ENCODE measurements around the gene NUP210L. TPM values are rescaled to one million over a fixed set of nuclear protein-coding genes. Genes with fewer than 3 reads are reported as not detected.
"Not testable (repeated sequence)": the region's sequence is repeated elsewhere in the genome, so short reads cannot be mapped to it uniquely, and the experiment has no call there.

Gene NUP210L
- total and polyA plus RNA-seq, 9 of the 15 experiments (the other 6 are each of a cell fraction or from before 2014, with no cell fraction given) = 0.01 to 0.04 TPM; not detected in 7

- H2AFZ ChIP-seq (ENCODE audit: low read depth, low read length) = peak overlapping the region; percentile 74; the same call in 1 of the 2 replicates
- WGBS (ENCODE audit: insufficient coverage, low coverage, missing lambda C conversion rate) = 4% methylated on average over 6 of the region's 6 CpGs
- in situ Hi-C loops (cut with MboI) = not testable (repeated sequence)
Measured at GRCh38 chr1:154083057-154083456, 71.8 kb downstream of the NUP210L start.

GRCh38 chr1:154081386-154082126 is 73.3 kb downstream of the NUP210L start:
- 15% methylated on average over 6 of the region's 6 CpGs for WGBS (ENCODE audit: insufficient coverage, low coverage, missing lambda C conversion rate)
- in situ Hi-C loops (cut with MboI) = no loop called here
- intact Hi-C loops (cut with micrococcal nuclease) = no loop called here
- TF ChIP-seq ZMIZ1 (IDR thresholded peaks at IDR 0.05; ENCODE audit: low read depth in 2 of 2, low read length in 2 of 2) (no peak), KHSRP (IDR thresholded peaks at IDR 0.05) (no peak), NRF1 (conservative IDR thresholded peaks at IDR 0.05 in 1 of 2, IDR thresholded peaks at IDR 0.05 in 1 of 2) (no peak), PTRF (tag; IDR thresholded peaks at IDR 0.05) (no peak), SIN3B (IDR thresholded peaks at IDR 0.05; ENCODE audit: low read depth) (no peak), FOXP1 (CRISPR knock-in tag; IDR thresholded peaks at IDR 0.05) (no peak)

More at GRCh38 chr1:154083057-154083456, 71.8 kb downstream of the NUP210L start:
- H3K27me3 ChIP-seq (ENCODE audit: control insufficient read depth in 2 of 2, insufficient read depth in 2 of 2, low read length in 2 of 2); H3K36me3 ChIP-seq (ENCODE audit: control insufficient read depth, insufficient read depth, low read length); BruUV-seq (replicated peaks); H4K20me1 ChIP-seq (replicated peaks; ENCODE audit: control insufficient read depth, insufficient read depth, low read length); H3K4me3 ChIP-seq; intact Hi-C loops (cut with micrococcal nuclease); H3K4me2 ChIP-seq (ENCODE audit: insufficient read depth, low read length); H3K79me2 ChIP-seq (ENCODE audit: control insufficient read depth, insufficient read depth, low read length); FAIRE-seq; H3K9ac ChIP-seq (ENCODE audit: insufficient read depth in 1 of 2, low read depth in 2 of 2, low read length in 2 of 2); H3K4me1 ChIP-seq (replicated peaks in 1 of 2; ENCODE audit: control insufficient read depth in 2 of 2, insufficient read depth in 2 of 2, low read length in 2 of 2); ATAC-seq; DNase-seq (ENCODE audit: extremely low read depth in 1 of 4, low spot score in 3 of 4); H3K9me3 ChIP-seq (replicated peaks; ENCODE audit: control insufficient read depth, insufficient read depth, low read depth, low read length); CTCF ChIA-PET (ENCODE audit: low intra/inter-chr PET ratio); H3K9me1 ChIP-seq (ENCODE audit: control insufficient read depth, insufficient read depth, low read length); H3K27ac ChIP-seq (ENCODE audit: extremely low read depth, low read depth, low read length): not testable (repeated sequence)
- POLR2A ChIA-PET = interaction anchor here (1.8 kb wide), 1 partner anchor 93 kb away, joined by 8 read pairs; the partner anchor contains the start of gene RPS27
- TF ChIP-seq RBM25 (IDR thresholded peaks at IDR 0.05; ENCODE audit: low read depth, low read length, severe bottlenecking) = peak; percentile 53
- TF ChIP-seq CC2D1A (IDR thresholded peaks at IDR 0.05) = peak; percentile 47; the same call in 1 of the 2 replicates
- peak; percentile 85 for TF ChIP-seq NFYB (IDR thresholded peaks at IDR 0.05; ENCODE audit: extremely low read depth, insufficient read length)
- TF ChIP-seq ASH1L (IDR thresholded peaks at IDR 0.05; ENCODE audit: borderline replicate concordance, low read depth, partially characterized antibody) = peak; percentile 37
- TF ChIP-seq ZNF316 (IDR thresholded peaks at IDR 0.05) = peak; percentile 89
- peak; percentile 37; the same call in 1 of the 2 replicates for TF ChIP-seq MAFG (tag; conservative IDR thresholded peaks at IDR 0.05)
- TF ChIP-seq MEIS2 (IDR thresholded peaks at IDR 0.05; ENCODE audit: partially characterized antibody) = peak; percentile 11
- peak; percentile 75 for TF ChIP-seq C11orf30 (IDR thresholded peaks at IDR 0.05; ENCODE audit: low read depth)

More at GRCh38 chr1:154081386-154082126, 73.3 kb downstream of the NUP210L start:
- no peaks in the 10 kb centered on the region for H4K20me1 ChIP-seq (replicated peaks; ENCODE audit: control insufficient read depth, insufficient read depth, low read length)
- H3K27ac ChIP-seq (ENCODE audit: extremely low read depth, low read depth, low read length) = no peak overlapping the region
- H3K79me2 ChIP-seq (ENCODE audit: control insufficient read depth, insufficient read depth, low read length) = no peaks in the 10 kb centered on the region
- peaks cover 8% of the 10 kb centered on the region; the same call in 1 of the 2 replicates for H3K9me3 ChIP-seq (replicated peaks; ENCODE audit: control insufficient read depth, insufficient read depth, low read depth, low read length)
- ChIA-PET CTCF (ENCODE audit: low intra/inter-chr PET ratio) (no interaction called here), POLR2A (interaction anchor here (1.8 kb wide), 1 partner anchor 91 kb away, joined by 8 read pairs; the partner anchor contains the start of gene RPS27)
- no TSS peak for BruUV-seq (replicated peaks)
- no peaks in the 10 kb centered on the region for H3K9me1 ChIP-seq (ENCODE audit: control insufficient read depth, insufficient read depth, low read length)
- peak in 2 of 4 experiments; percentile 14 to 24 for DNase-seq (ENCODE audit: extremely low read depth in 1 of 4, low spot score in 3 of 4)
- no peak overlapping the region for H3K9ac ChIP-seq (ENCODE audit: insufficient read depth in 1 of 2, low read depth in 2 of 2, low read length in 2 of 2)
- ATAC-seq = 0 out of 3 replicates have a peak, but pooled peaks have one; percentile 36
- no peak overlapping the region for H3K4me2 ChIP-seq (ENCODE audit: insufficient read depth, low read length)
- H2AFZ ChIP-seq (ENCODE audit: low read depth, low read length) = no peak overlapping the region
- no peaks in the 10 kb centered on the region for H3K27me3 ChIP-seq (ENCODE audit: control insufficient read depth in 2 of 2, insufficient read depth in 2 of 2, low read length in 2 of 2)
- H3K36me3 ChIP-seq (ENCODE audit: control insufficient read depth, insufficient read depth, low read length) = no peaks in the 10 kb centered on the region
- no peaks in the 10 kb centered on the region for H3K4me1 ChIP-seq (replicated peaks in 1 of 2; ENCODE audit: control insufficient read depth in 2 of 2, insufficient read depth in 2 of 2, low read length in 2 of 2)
- FAIRE-seq = no peak
- H3K4me3 ChIP-seq = no peak overlapping the region

Measured in K562 (cell line).